Stomach (tissue), 9 donors: ENCODE measurements around the gene IFT74. TPM values are rescaled to one million over a fixed set of nuclear protein-coding genes. Genes with fewer than 3 reads are reported as not detected.

Experiments used
- DNase-seq, 2 donors: peaks; one replicate each; pipeline versions ENCODE4 v3.0.0 to v3.0.0-alpha.2; 2013 to 2019
- H3K27ac ChIP-seq, 5 donors: fragments of 200-600 bp in 4 of 5; sonication (generic) in 4 of 5; one replicate each; pipeline ENCODE4 v1.5.1; 2013 to 2019; ENCODE audit warnings: mild to moderate bottlenecking in 1 of 5, moderate library complexity in 1 of 5
- H3K27me3 ChIP-seq, 3 donors: fragments of 200-600 bp; sonication (generic); one replicate each; pipeline ENCODE4 v1.5.1; 2017 to 2019; ENCODE audit warnings: mixed run types in 1 of 3
- H3K36me3 ChIP-seq, 4 donors: fragments of 200-600 bp; sonication (generic); 1 replicate in 3 of 4; 2 replicates in 1 of 4; pipeline ENCODE4 v1.5.1; 2016 to 2019
- H3K4me1 ChIP-seq, 4 donors: fragments of 200-600 bp; sonication (generic); one replicate each; pipeline ENCODE4 v1.5.1; 2016 to 2019
- H3K4me3 ChIP-seq, 4 donors: fragments of 200-600 bp; sonication (generic) in 3 of 4; one replicate each; pipeline ENCODE4 v1.5.1; 2016 to 2019; ENCODE audit warnings: mild to moderate bottlenecking in 1 of 4
- H3K9me3 ChIP-seq, 4 donors: fragments of 200-600 bp; sonication (generic); one replicate each; pipeline ENCODE4 v1.5.1; 2016 to 2019
- CTCF ChIP-seq, 7 experiments: fragments of 450-650 bp in 4 of 7; fragments of 200-600 bp in 3 of 7; sonication (generic) in 3 of 7; IDR thresholded peaks; one replicate each; pipeline ENCODE4 v1.5.1; 2016 to 2019; ENCODE audit warnings: antibody characterized with exemption in 7 of 7, control low read depth in 2 of 7, mild to moderate bottlenecking in 1 of 7
- EP300 ChIP-seq: sonication (generic); formaldehyde crosslinking; IDR thresholded peaks from one replicate; pipeline ENCODE4 v1.6.1; 2017; ENCODE audit warnings: antibody characterized with exemption
- POLR2A ChIP-seq, 4 donors: fragments of 450-650 bp; IDR thresholded peaks; one replicate each; pipeline ENCODE4 v1.6.1; 2016; ENCODE audit warnings: antibody characterized with exemption in 4 of 4, control low read depth in 2 of 4, mild to moderate bottlenecking in 1 of 4, moderate library complexity in 1 of 4
- POLR2AphosphoS5 ChIP-seq, 3 donors: sonication (generic); formaldehyde crosslinking; IDR thresholded peaks; one replicate each; pipeline ENCODE4 v1.6.1; 2016; ENCODE audit warnings: antibody characterized with exemption in 3 of 3
- WGBS, 5 donors: extraction: QIAGEN DNeasy Blood & Tissue Kit in 3 of 5; methylation state at CpG; one replicate each; pipeline versions ENCODE4 v1.1.5 to v1.1.7; 2013 to 2018; 5-methylcytosine and 5-hydroxymethylcytosine counted together
- intact Hi-C: fragments of 100-400 bp; cut with DNase I; formaldehyde crosslinking; loops from one replicate; pipeline ENCODE4 v1.15.1; 2023; ENCODE audit warnings: low total_unique reads
- polyA plus RNA-seq, 3 donors: library from polyadenylated mRNA; stranded (reverse); fragments of 200-250 nt; gene quantifications; one replicate each; pipeline ENCODE4 v1.2.3, GENCODE V29; 2013
- total RNA-seq, 5 donors: library from RNA; depleted of rRNA; stranded (reverse); fragments of >200 nt; gene quantifications; one replicate each; pipeline versions ENCODE4 v1.1.0 to v1.2.3, GENCODE V29; 2014 to 2016
- donor health status: healthy with polysubstance abuse.
- donor health status: Bipolar disorder and iron deficiency.
- donor health status: healthy.

The IFT74 gene
- total and polyA plus RNA-seq, 8 donors, result 2.0 to 68.3 (median 8.9) TPM

- peaks cover 2 to 32% (median 19%) of the 10 kb centered on the region in 4 donors for H3K36me3 ChIP-seq
- 80 to 92% (median 88%) methylated on average over 7 of the region's 7 CpGs for WGBS, 5 donors
- no peak for TF ChIP-seq EP300
- TF ChIP-seq POLR2AphosphoS5 (IDR thresholded peaks at IDR 0.05), result no peak
- TF ChIP-seq POLR2A (IDR thresholded peaks at IDR 0.05), result no peak
- no peak for TF ChIP-seq CTCF (IDR thresholded peaks at IDR 0.05)
Measured at GRCh38 chr9:27029186-27029585, 73.0 kb downstream of the IFT74 start.

GRCh38 chr9:27033815-27034403 lies 77.7 kb downstream of the IFT74 start:
- 4 to 8% (median 8%) methylated on average over 4 of the region's 4 CpGs for WGBS, 5 donors
- H3K4me3 ChIP-seq, result no peak overlapping the region
- no peaks in the 10 kb centered on the region for H3K9me3 ChIP-seq
- no peaks in the 10 kb centered on the region for H3K27me3 ChIP-seq
- peaks cover 0 to 3% (median 0%) of the 10 kb centered on the region in 4 donors for H3K4me1 ChIP-seq
- no peak overlapping the region for H3K27ac ChIP-seq
- peak; percentile 59 to 65 for DNase-seq
- TF ChIP-seq CTCF (IDR thresholded peaks at IDR 0.05), result peak in 5 of 7 experiments; percentile 46 to 80 (median 73)
- TF ChIP-seq POLR2A (IDR thresholded peaks at IDR 0.05), result no peak
- intact Hi-C loops, result loop anchor here (10.0 kb wide), 1 partner anchor 241 kb away; no protein-coding TSS in a partner anchor
- peaks cover 0 to 49% (median 16%) of the 10 kb centered on the region in 4 donors for H3K36me3 ChIP-seq

More at GRCh38 chr9:27029186-27029585, 73.0 kb downstream of the IFT74 start:
- Histone ChIP-seq H3K27me3 (no peaks in the 10 kb centered on the region), H3K4me1 (peaks cover 0 to 3% (median 0%) of the 10 kb centered on the region in 4 donors), H3K4me3 (no peak overlapping the region), H3K9me3 (no peaks in the 10 kb centered on the region), H3K27ac (no peak overlapping the region)
- intact Hi-C loops, result no loop called here
- no peak for DNase-seq

- Histone ChIP-seq H3K4me1 (peaks cover 0 to 3% (median 0%) of the 10 kb centered on the region in 4 donors), H3K27ac (no peak overlapping the region), H3K4me3 (no peak overlapping the region), H3K36me3 (peaks cover 0 to 34% (median 6%) of the 10 kb centered on the region in 4 donors), H3K27me3 (no peaks in the 10 kb centered on the region), H3K9me3 (no peaks in the 10 kb centered on the region)
- intact Hi-C loops, result loop anchor here (10.0 kb wide), 1 partner anchor 237 kb away; no protein-coding TSS in a partner anchor
- WGBS, 5 donors, result 63 to 83% (median 71%) methylated on average over 2 of the region's 2 CpGs
- TF ChIP-seq CTCF (IDR thresholded peaks at IDR 0.05) (no peak), EP300 (no peak), POLR2AphosphoS5 (IDR thresholded peaks at IDR 0.05) (no peak), POLR2A (IDR thresholded peaks at IDR 0.05) (no peak)
- no peak for DNase-seq
Measured at GRCh38 chr9:27037499-27037898, 81.3 kb downstream of the IFT74 start.

- Histone ChIP-seq H3K27me3 (no peaks in the 10 kb centered on the region), H3K9me3 (no peaks in the 10 kb centered on the region), H3K36me3 (peaks cover 0 to 29% (median 10%) of the 10 kb centered on the region in 4 donors), H3K27ac (no peak overlapping the region), H3K4me3 (no peak overlapping the region), H3K4me1 (no peaks in the 10 kb centered on the region)
- intact Hi-C loops, result no loop called here
- no peak for DNase-seq
- no peak for TF ChIP-seq EP300
- TF ChIP-seq CTCF (IDR thresholded peaks at IDR 0.05), result no peak
- no peak for TF ChIP-seq POLR2A (IDR thresholded peaks at IDR 0.05)
- TF ChIP-seq POLR2AphosphoS5 (IDR thresholded peaks at IDR 0.05), result no peak
Measured at GRCh38 chr9:27041746-27042145, 85.5 kb downstream of the IFT74 start.
